Colonic mucosa (tissue), 4 donors: ENCODE data around the gene IL10RA. TPM values are rescaled to one million over a fixed set of nuclear protein-coding genes. Genes with fewer than 3 reads are reported as not detected.
A peak's percentile ranks its signal among the peaks of the same experiment; 100 is the strongest.
"Not testable (repeated sequence)": the region's sequence is repeated elsewhere in the genome, so short reads cannot be mapped to it uniquely, and the experiment has no call there.

ENCODE experiments used
- DNase-seq: peaks from one replicate; pipeline ENCODE4 v3.0.0-alpha.2; 2020
- H3K27ac ChIP-seq: fragments of 200-600 bp; one replicate; pipeline ENCODE4 v1.8.0; 2021
- H3K27me3 ChIP-seq: fragments of 200-600 bp; one replicate; pipeline ENCODE4 v1.8.0; 2021
- H3K36me3 ChIP-seq: fragments of 200-600 bp; one replicate; pipeline ENCODE4 v1.8.0; 2021
- H3K4me1 ChIP-seq: fragments of 200-600 bp; one replicate; pipeline ENCODE4 v1.8.0; 2021; ENCODE audit warnings: mild to moderate bottlenecking
- H3K4me3 ChIP-seq: fragments of 200-600 bp; one replicate; pipeline ENCODE4 v1.8.0; 2021
- H3K9ac ChIP-seq, 2 donors: one replicate each; pipeline ENCODE4 v1.7.0; 2013; ENCODE audit warnings: control low read depth in 2 of 2, low read depth in 2 of 2, low read length in 2 of 2
- H3K9me3 ChIP-seq: fragments of 200-600 bp; one replicate; pipeline ENCODE4 v1.8.0; 2021
- intact Hi-C: fragments of 100-400 bp; cut with DNase I; formaldehyde crosslinking; loops from one replicate; pipeline ENCODE4 v1.14.1; 2022
- total RNA-seq, 2 donors: library from RNA; stranded (reverse); fragmentation: NEBNext Ultra II Directional in 1 of 2; extraction: Animal tissue kit (Norgen Biotek cat#: 25700) in 1 of 2; gene quantifications; one replicate each; pipeline ENCODE4 v1.2.1, GENCODE V29; 2021
- TF ChIP-seq, protein P1 (sequence below): fragments of 200-600 bp; IDR thresholded peaks from one replicate; pipeline ENCODE4 v1.8.0; 2022; ENCODE audit warnings: antibody characterized with exemption, mild to moderate bottlenecking
- donor health status: healthy.
- donor health status: DM: no; HTN: no; CAD: no.
- donor health status: DM: no; HTN: no; CAD: no.

IL10RA gene
- total RNA-seq, 2 donors from 2014 or later: 4.4 to 9.8 TPM

DNA sequence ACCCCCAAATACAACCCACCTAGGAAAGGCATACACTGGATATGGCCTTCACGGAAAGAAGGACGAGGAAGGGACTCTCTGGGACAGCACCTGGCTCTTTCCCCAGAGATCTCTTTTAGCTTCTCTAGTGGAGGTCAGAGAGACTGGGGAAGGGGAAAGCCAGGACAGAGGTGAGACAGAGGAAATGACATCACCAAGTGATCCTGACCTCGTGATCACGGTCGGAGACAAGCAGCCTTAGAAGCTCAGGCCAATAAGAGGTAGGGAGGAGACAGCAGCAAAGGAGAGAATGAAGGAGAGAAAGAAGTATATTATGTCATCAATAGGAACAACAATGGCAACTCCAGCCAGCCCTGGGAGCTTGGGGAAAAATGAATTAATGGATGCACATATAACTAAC lies 41.6 kb upstream of the IL10RA start:
- TF ChIP-seq, protein P1, sequence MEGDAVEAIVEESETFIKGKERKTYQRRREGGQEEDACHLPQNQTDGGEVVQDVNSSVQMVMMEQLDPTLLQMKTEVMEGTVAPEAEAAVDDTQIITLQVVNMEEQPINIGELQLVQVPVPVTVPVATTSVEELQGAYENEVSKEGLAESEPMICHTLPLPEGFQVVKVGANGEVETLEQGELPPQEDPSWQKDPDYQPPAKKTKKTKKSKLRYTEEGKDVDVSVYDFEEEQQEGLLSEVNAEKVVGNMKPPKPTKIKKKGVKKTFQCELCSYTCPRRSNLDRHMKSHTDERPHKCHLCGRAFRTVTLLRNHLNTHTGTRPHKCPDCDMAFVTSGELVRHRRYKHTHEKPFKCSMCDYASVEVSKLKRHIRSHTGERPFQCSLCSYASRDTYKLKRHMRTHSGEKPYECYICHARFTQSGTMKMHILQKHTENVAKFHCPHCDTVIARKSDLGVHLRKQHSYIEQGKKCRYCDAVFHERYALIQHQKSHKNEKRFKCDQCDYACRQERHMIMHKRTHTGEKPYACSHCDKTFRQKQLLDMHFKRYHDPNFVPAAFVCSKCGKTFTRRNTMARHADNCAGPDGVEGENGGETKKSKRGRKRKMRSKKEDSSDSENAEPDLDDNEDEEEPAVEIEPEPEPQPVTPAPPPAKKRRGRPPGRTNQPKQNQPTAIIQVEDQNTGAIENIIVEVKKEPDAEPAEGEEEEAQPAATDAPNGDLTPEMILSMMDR: no peak
- intact Hi-C loops: no loop called here

GRCh38 chr11:117945047-117945810 lies 41.0 kb upstream of the IL10RA start:
- no peaks in the 10 kb centered on the region for H3K9me3 ChIP-seq
- no peak for DNase-seq
- H3K4me1 ChIP-seq: no peaks in the 10 kb centered on the region
- no peaks in the 10 kb centered on the region for H3K27me3 ChIP-seq
- intact Hi-C loops: loop anchor here (5.0 kb wide), 1 partner anchor 123 kb away; the partner anchor contains the start of gene FXYD2
- no peak overlapping the region for H3K27ac ChIP-seq
- no peaks in the 10 kb centered on the region for H3K36me3 ChIP-seq
- H3K9ac ChIP-seq: no peak overlapping the region
- TF ChIP-seq, protein P1: no peak
- H3K4me3 ChIP-seq: no peak overlapping the region

More for the DNA sequence above, 41.6 kb upstream of the IL10RA start:
- no peak overlapping the region for H3K9ac ChIP-seq
- no peaks in the 10 kb centered on the region for H3K36me3 ChIP-seq
- H3K9me3 ChIP-seq: no peaks in the 10 kb centered on the region
- H3K4me3 ChIP-seq: no peak overlapping the region
- no peak overlapping the region for H3K27ac ChIP-seq
- no peaks in the 10 kb centered on the region for H3K4me1 ChIP-seq
- H3K27me3 ChIP-seq: no peaks in the 10 kb centered on the region
- no peak for DNase-seq

DNA sequence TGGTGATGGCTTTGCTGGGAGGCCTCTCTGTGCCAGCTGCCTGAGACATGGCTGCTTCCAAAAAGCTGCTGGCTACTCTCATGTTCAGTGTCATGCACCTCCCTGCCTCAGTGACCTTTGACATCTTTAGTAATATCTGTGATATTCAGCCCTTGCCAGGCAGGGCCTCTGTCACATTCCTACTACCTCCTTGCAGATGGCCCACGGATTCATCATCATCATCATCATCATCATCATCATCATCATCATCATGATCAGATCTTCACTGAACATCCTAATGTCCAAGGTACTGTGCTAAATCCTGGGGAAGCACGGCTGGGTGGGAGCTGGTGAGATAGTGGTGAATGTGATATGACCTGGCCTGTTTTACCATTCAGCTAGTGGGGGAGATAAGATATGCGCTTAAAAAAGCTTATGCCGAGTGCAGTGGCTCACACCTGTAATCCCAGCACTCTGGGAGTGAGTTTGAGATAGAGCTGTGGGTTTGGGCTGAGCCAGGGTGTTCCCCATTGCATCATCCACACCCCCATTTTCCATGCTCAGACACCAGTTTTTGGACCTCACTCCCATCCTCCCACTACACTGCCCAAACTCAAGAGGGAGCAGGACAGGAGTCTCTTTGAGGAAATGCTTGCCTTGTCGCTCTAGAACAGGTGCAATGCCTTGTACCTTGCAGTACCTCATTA lies 39.9 kb upstream of the IL10RA start:
- TF ChIP-seq, protein P1: no peak
- no peak overlapping the region for H3K9ac ChIP-seq
- H3K27me3 ChIP-seq: no peaks in the 10 kb centered on the region
- no peak overlapping the region for H3K4me3 ChIP-seq
- no peak overlapping the region for H3K27ac ChIP-seq
- no peaks in the 10 kb centered on the region for H3K36me3 ChIP-seq
- DNase-seq: no peak
- no peaks in the 10 kb centered on the region for H3K4me1 ChIP-seq
- intact Hi-C loops: loop anchor here (2.0 to 5.0 kb wide), 2 partner anchors 101 to 124 kb away; partner anchors contain the start of gene FXYD2
- H3K9me3 ChIP-seq: no peaks in the 10 kb centered on the region

DNA sequence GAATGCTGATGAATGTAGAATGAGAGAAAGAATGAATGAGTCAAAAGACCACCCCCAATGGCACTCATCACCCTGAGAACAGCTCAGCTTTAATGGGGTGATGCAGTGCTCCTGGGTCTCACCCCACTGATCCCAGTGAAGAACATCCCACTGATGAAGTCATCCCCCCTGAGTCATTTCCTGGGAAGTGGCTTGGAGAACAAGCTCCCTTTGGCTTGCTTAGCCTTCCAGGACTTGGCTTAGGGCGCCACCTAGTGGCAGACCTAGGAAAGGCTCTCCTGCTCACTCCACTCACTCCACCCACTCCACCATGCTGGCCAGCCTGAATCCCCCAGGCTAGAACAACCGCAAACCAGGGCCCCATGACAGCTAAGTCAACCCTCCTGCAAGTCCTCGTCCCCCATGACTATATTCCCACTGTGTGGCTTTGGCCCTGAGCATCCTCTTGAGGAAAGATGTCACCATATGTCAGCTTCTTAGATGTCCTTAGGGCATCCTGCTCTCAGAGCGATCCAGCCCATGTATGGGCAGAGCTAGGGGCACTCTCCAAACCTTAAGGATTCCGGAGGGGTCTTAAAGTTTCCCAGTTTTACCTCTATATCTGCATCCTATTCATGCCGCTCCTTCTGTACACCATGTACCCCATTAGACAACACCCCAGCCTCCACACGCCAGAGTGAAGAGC lies 39.2 kb upstream of the IL10RA start:
- Histone ChIP-seq H3K27me3 (no peaks in the 10 kb centered on the region), H3K27ac (no peak overlapping the region), H3K9ac (no peak overlapping the region), H3K4me3 (no peak overlapping the region), H3K9me3 (no peaks in the 10 kb centered on the region), H3K36me3 (no peaks in the 10 kb centered on the region), H3K4me1 (no peaks in the 10 kb centered on the region)
- TF ChIP-seq, protein P1: peak; percentile 98
- DNase-seq: peak; percentile 89
- intact Hi-C loops: loop anchor here (2.0 to 5.0 kb wide), 2 partner anchors 102 to 125 kb away; partner anchors contain the start of gene FXYD2

DNA sequence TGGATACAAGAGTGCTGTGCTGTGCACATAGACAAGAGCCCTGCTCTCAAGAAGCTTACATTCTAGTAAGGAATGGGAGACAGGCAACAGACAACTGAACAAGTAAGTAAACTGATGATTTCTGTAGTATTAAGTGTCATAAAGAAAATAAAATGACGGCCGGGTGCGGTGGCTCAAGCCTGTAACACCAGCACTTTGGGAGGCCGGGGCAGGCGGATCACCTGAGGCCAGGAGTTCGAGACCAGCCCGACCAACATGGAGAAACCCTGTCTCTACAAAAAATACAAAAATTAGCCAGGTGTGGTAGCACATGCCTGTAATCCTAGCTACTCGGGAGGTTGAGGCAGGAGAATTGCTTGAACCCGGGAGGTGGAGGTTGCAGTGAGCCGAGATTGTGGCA lies 38.4 kb upstream of the IL10RA start:
- not testable (repeated sequence) for H3K36me3 ChIP-seq, H3K27me3 ChIP-seq, H3K4me1 ChIP-seq, H3K9ac ChIP-seq, H3K4me3 ChIP-seq, DNase-seq, H3K9me3 ChIP-seq, H3K27ac ChIP-seq
- intact Hi-C loops: loop anchor here (2.0 to 5.0 kb wide), 2 partner anchors 103 to 125 kb away; partner anchors contain the start of gene FXYD2

GRCh38 chr11:117948466-117948865 lies 37.7 kb upstream of the IL10RA start:
- intact Hi-C loops: loop anchor here (5.0 kb wide), 1 partner anchor 126 kb away; the partner anchor contains the start of gene FXYD2
- not testable (repeated sequence) for DNase-seq, H3K9ac ChIP-seq, H3K36me3 ChIP-seq, H3K9me3 ChIP-seq, H3K27ac ChIP-seq, H3K27me3 ChIP-seq, H3K4me1 ChIP-seq, H3K4me3 ChIP-seq
